GM19238 (cell line): ENCODE results near the gene CGB8.
"Not testable (repeated sequence)": the region's sequence is repeated elsewhere in the genome, so short reads cannot be mapped to it uniquely, and the experiment has no call there.

ENCODE experiments used
- DNase-seq: peaks from one replicate; pipeline ENCODE4 v3.0.0; 2011; ENCODE audit warnings: low spot score; ENCODE audit not compliant: insufficient read length

Gene CGB8

GRCh38 chr19:49030323-49030722 lies 18.6 kb downstream of the CGB8 start:
- not testable (repeated sequence) for DNase-seq

- DNase-seq: not testable (repeated sequence)
Observed at GRCh38 chr19:49029749-49030148, 19.2 kb downstream of the CGB8 start.

GRCh38 chr19:49028686-49029085 lies 20.2 kb downstream of the CGB8 start:
- DNase-seq: not testable (repeated sequence)

- not testable (repeated sequence) for DNase-seq
Observed at GRCh38 chr19:49025599-49025998, 23.3 kb downstream of the CGB8 start.

- DNase-seq: not testable (repeated sequence)
Observed at GRCh38 chr19:49025088-49025487, 23.8 kb downstream of the CGB8 start.

GRCh38 chr19:49024233-49024632 lies 24.7 kb downstream of the CGB8 start, which contains the start of gene CGB3:
CGB3 (minus strand) TSS chr19:49024333; CDS start chr19:49023971, 362 bp downstream.
- not testable (repeated sequence) for DNase-seq

GRCh38 chr19:49022116-49022515 lies 26.8 kb downstream of the CGB8 start:
- no peak for DNase-seq

GRCh38 chr19:49020931-49021895 lies 27.7 kb downstream of the CGB8 start:
- DNase-seq: no peak

GRCh38 chr19:49020342-49020741 lies 28.6 kb downstream of the CGB8 start:
- no peak for DNase-seq

GRCh38 chr19:49019242-49019932 lies 29.5 kb downstream of the CGB8 start:
- peak; percentile 44 for DNase-seq

GRCh38 chr19:49018388-49019241 lies 30.3 kb downstream of the CGB8 start:
- not testable (repeated sequence) for DNase-seq

GRCh38 chr19:49017666-49018351 lies 31.1 kb downstream of the CGB8 start:
- peak; percentile 78 for DNase-seq

GRCh38 chr19:49017041-49017665 lies 31.8 kb downstream of the CGB8 start, which contains the start of gene LHB:
LHB (minus strand) TSS chr19:49017091; CDS start chr19:49017081, 10 bp downstream.
- DNase-seq: no peak

- DNase-seq: no peak
Observed at GRCh38 chr19:49016067-49016839, 32.7 kb downstream of the CGB8 start.

- DNase-seq: no peak
Observed at GRCh38 chr19:49014870-49015255, 34.0 kb downstream of the CGB8 start.

- no peak for DNase-seq
Observed at GRCh38 chr19:49014123-49014869, 34.6 kb downstream of the CGB8 start.

- no peak for DNase-seq
Observed at GRCh38 chr19:49011194-49011593, 37.7 kb downstream of the CGB8 start.

GRCh38 chr19:49010453-49010852 lies 38.5 kb downstream of the CGB8 start:
- no peak for DNase-seq

- no peak for DNase-seq
Observed at GRCh38 chr19:49009828-49010227, 39.1 kb downstream of the CGB8 start.
